Spleen (tissue), 7 donors: ENCODE results near the gene CAMK1D.

Experiments used
- POLR2A ChIP-seq, 3 donors: fragments of 450-650 bp; IDR thresholded peaks; one replicate each; pipeline ENCODE4 v1.5.1; 2017; ENCODE audit warnings: antibody characterized with exemption in 3 of 3, mild to moderate bottlenecking in 1 of 3
- POLR2AphosphoS5 ChIP-seq, 3 donors: sonication (generic); formaldehyde crosslinking; IDR thresholded peaks; one replicate each; pipeline ENCODE4 v1.5.1; 2017; ENCODE audit warnings: antibody characterized with exemption in 3 of 3
- TF ChIP-seq, protein P1 (sequence below), 11 experiments: fragments of 200-600 bp in 7 of 11; fragments of 450-650 bp in 4 of 11; sonication (generic) in 4 of 11; IDR thresholded peaks in 8 of 11; conservative IDR thresholded peaks in 3 of 11; 1 replicate in 7 of 11; 2 replicates in 4 of 11; pipeline versions ENCODE4 v1.4.0 to v1.8.0; 2016 to 2021; ENCODE audit warnings: antibody characterized with exemption in 11 of 11, inconsistent platforms in 4 of 11, mild to moderate bottlenecking in 1 of 11
- donor health status: DM: no; HTN: no; CAD: no; lungs with moderate emphysema.
- donor health status: DM: no; HTN: no; CAD: no.
- donor health status: DM: no; HTN: no; CAD: no.

DNA sequence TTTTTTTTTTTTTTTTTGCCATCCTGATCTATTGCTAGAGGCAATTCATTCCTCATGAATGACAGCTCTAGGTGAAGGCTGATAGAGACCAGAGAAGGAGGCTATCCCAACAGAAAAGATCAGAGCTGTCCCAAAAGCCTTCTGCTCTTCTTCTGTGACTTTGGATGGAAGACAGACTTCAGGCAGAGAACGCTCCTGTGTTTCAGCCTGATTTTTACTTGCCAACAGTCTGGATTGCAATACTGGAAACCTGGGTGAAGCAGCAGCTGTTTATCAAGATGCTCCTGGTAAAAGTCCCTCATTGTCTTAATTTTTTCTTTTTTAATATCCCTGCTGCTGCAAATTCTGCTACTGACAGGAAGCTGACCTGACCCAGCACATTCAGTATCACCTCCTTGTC lies 432.6 kb downstream of the CAMK1D start:
- no peak for TF ChIP-seq POLR2A (IDR thresholded peaks at IDR 0.05)
- TF ChIP-seq, protein P1, sequence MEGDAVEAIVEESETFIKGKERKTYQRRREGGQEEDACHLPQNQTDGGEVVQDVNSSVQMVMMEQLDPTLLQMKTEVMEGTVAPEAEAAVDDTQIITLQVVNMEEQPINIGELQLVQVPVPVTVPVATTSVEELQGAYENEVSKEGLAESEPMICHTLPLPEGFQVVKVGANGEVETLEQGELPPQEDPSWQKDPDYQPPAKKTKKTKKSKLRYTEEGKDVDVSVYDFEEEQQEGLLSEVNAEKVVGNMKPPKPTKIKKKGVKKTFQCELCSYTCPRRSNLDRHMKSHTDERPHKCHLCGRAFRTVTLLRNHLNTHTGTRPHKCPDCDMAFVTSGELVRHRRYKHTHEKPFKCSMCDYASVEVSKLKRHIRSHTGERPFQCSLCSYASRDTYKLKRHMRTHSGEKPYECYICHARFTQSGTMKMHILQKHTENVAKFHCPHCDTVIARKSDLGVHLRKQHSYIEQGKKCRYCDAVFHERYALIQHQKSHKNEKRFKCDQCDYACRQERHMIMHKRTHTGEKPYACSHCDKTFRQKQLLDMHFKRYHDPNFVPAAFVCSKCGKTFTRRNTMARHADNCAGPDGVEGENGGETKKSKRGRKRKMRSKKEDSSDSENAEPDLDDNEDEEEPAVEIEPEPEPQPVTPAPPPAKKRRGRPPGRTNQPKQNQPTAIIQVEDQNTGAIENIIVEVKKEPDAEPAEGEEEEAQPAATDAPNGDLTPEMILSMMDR (IDR thresholded peaks at IDR 0.05 in 8 of 11, conservative IDR thresholded peaks at IDR 0.05 in 3 of 11): no peak
- no peak for TF ChIP-seq POLR2AphosphoS5 (IDR thresholded peaks at IDR 0.05)
